Smooth muscle cell (in vitro differentiated cells): ENCODE results near the gene U2SURP. TPM values are rescaled to one million over a fixed set of nuclear protein-coding genes. Genes with fewer than 3 reads are reported as not detected.

ENCODE experiments used
- DNase-seq: peaks from one replicate; lab custom pipeline; 2025; ENCODE audit not compliant: unreplicated experiment; lab: John Stamatoyannopoulos, UW
- H2AFZ ChIP-seq: fragments of 200-600 bp; sonication (generic); 2 replicates; pipeline ENCODE4 v1.6.0; 2016; ENCODE audit warnings: antibody characterized with exemption, low read depth, mild to moderate bottlenecking
- H3F3A ChIP-seq: fragments of 200-600 bp; sonication (generic); 2 replicates; pipeline ENCODE4 v1.6.0; 2017; ENCODE audit warnings: antibody characterized with exemption, low read depth
- H3K27ac ChIP-seq: fragments of 200-600 bp; sonication (generic); 2 replicates; pipeline ENCODE4 v1.5.1; 2016; ENCODE audit warnings: low read depth, mild to moderate bottlenecking
- H3K27me3 ChIP-seq: fragments of 200-600 bp; sonication (generic); 2 replicates; pipeline ENCODE4 v1.6.1; 2016; ENCODE audit warnings: low read depth, mild to moderate bottlenecking
- H3K36me3 ChIP-seq: fragments of 200-600 bp; sonication (generic); 2 replicates; pipeline ENCODE4 v1.5.1; 2016; ENCODE audit warnings: low read depth
- H3K4me1 ChIP-seq: fragments of 200-600 bp; sonication (generic); 2 replicates; pipeline ENCODE4 v1.5.1; 2016; ENCODE audit warnings: low read depth
- H3K4me2 ChIP-seq: fragments of 200-600 bp; sonication (generic); 2 replicates; pipeline ENCODE4 v1.6.0; 2016; ENCODE audit warnings: mild to moderate bottlenecking
- H3K4me3 ChIP-seq: fragments of 200-600 bp; sonication (generic); 2 replicates; pipeline ENCODE4 v1.5.1; 2016; ENCODE audit warnings: mild to moderate bottlenecking
- H3K79me2 ChIP-seq: fragments of 200-600 bp; sonication (generic); 2 replicates; pipeline ENCODE4 v1.6.0; 2016; ENCODE audit warnings: low read depth, mild to moderate bottlenecking
- H3K9ac ChIP-seq: fragments of 200-600 bp; sonication (generic); 2 replicates; pipeline ENCODE4 v1.6.0; 2016; ENCODE audit warnings: low read depth
- H3K9me3 ChIP-seq: fragments of 200-600 bp; sonication (generic); replicated peaks from 2 replicates; pipeline ENCODE4 v1.5.1; 2016; ENCODE audit warnings: low read depth
- H4K20me1 ChIP-seq: fragments of 200-600 bp; sonication (generic); 2 replicates; pipeline ENCODE4 v1.6.0; 2016; ENCODE audit warnings: low read depth
- WGBS: methylation state at CpG from one replicate; pipeline ENCODE4 v1.1.7; 2016; ENCODE audit warnings: low lambda C conversion rate; 5-methylcytosine and 5-hydroxymethylcytosine counted together
- polyA plus RNA-seq: library from polyadenylated mRNA; unstranded; fragments of >200 nt; fragmentation: Nextera tagmentation; extraction: Ambion mirVana; gene quantifications from 2 replicates; pipeline ENCODE4 v1.2.1, GENCODE V29; 2016
- total RNA-seq: library from RNA; depleted of rRNA; stranded (reverse); fragments of >200 nt; gene quantifications from 2 replicates; pipeline ENCODE4 v1.2.3, GENCODE V29; 2014
- TF ChIP-seq, protein P1 (sequence below): fragments of 200-600 bp; sonication (generic); IDR thresholded peaks from 2 replicates; pipeline ENCODE4 v1.5.1; 2017; ENCODE audit warnings: borderline replicate concordance, mild to moderate bottlenecking, antibody characterized with exemption; ENCODE audit not compliant: insufficient read depth, poor library complexity, severe bottlenecking

The U2SURP gene
- total and polyA plus RNA-seq, 2 experiments from 2014 or later: 49.0 to 80.4 TPM

DNA sequence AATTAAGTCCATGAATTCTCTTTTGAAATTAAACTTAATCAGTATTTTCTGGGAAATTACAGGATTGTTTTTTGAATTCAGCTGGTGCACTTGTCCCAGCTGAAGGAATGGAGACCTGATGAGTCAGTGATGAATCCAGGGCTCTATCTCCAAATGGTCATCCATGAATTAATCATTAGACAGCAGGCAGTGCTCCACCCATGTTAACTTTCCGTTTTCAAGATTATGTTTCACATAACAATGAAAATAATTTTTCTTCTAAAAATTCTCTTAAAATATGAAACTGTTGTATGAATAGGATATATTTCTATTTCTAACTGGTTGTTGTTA lies 24.0 kb upstream of the U2SURP start:
- Histone ChIP-seq H3K4me1 (no peaks in the 10 kb centered on the region), H3K9ac (no peak overlapping the region), H3K4me3 (no peak overlapping the region), H3K79me2 (no peaks in the 10 kb centered on the region), H2AFZ (no peak overlapping the region), H3F3A (no peaks in the 10 kb centered on the region), H4K20me1 (no peaks in the 10 kb centered on the region), H3K27me3 (no peaks in the 10 kb centered on the region), H3K4me2 (no peak overlapping the region), H3K9me3 (no peaks in the 10 kb centered on the region), H3K36me3 (no peaks in the 10 kb centered on the region), H3K27ac (no peak overlapping the region)
- no peak for DNase-seq
- WGBS: 84% methylated on average over 1 of the region's 1 CpG
- TF ChIP-seq, protein P1, sequence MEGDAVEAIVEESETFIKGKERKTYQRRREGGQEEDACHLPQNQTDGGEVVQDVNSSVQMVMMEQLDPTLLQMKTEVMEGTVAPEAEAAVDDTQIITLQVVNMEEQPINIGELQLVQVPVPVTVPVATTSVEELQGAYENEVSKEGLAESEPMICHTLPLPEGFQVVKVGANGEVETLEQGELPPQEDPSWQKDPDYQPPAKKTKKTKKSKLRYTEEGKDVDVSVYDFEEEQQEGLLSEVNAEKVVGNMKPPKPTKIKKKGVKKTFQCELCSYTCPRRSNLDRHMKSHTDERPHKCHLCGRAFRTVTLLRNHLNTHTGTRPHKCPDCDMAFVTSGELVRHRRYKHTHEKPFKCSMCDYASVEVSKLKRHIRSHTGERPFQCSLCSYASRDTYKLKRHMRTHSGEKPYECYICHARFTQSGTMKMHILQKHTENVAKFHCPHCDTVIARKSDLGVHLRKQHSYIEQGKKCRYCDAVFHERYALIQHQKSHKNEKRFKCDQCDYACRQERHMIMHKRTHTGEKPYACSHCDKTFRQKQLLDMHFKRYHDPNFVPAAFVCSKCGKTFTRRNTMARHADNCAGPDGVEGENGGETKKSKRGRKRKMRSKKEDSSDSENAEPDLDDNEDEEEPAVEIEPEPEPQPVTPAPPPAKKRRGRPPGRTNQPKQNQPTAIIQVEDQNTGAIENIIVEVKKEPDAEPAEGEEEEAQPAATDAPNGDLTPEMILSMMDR: no peak

DNA sequence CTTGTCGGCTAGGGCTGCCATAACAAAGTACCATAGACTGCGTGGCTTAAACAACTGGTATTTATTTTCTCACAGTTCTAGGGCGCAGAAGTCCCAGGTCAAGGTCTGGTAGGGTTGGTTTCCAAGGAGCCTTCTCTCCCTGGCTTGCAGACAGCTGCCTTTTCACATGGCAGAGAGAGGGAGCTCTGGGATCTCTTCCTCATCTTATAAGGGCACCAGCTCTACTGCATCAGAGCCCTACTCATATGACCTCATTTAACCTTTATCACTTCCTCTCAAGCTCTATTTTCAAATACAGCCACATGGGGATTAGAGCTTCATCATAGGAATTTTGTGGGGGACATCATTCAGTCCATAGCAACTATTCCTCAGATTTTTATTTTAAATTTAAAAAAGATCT lies 20.3 kb upstream of the U2SURP start:
- no peaks in the 10 kb centered on the region for H3F3A ChIP-seq
- H3K27ac ChIP-seq: no peak overlapping the region
- no peaks in the 10 kb centered on the region for H4K20me1 ChIP-seq
- H3K79me2 ChIP-seq: no peaks in the 10 kb centered on the region
- no peaks in the 10 kb centered on the region for H3K27me3 ChIP-seq
- H3K4me1 ChIP-seq: no peaks in the 10 kb centered on the region
- no peak for DNase-seq
- H3K36me3 ChIP-seq: no peaks in the 10 kb centered on the region
- no peak overlapping the region for H3K4me2 ChIP-seq
- WGBS: 76% methylated on average over 3 of the region's 3 CpGs
- H3K9me3 ChIP-seq: no peaks in the 10 kb centered on the region
- no peak overlapping the region for H3K4me3 ChIP-seq
- TF ChIP-seq, protein P1: no peak
- H2AFZ ChIP-seq: no peak overlapping the region
- H3K9ac ChIP-seq: no peak overlapping the region

DNA sequence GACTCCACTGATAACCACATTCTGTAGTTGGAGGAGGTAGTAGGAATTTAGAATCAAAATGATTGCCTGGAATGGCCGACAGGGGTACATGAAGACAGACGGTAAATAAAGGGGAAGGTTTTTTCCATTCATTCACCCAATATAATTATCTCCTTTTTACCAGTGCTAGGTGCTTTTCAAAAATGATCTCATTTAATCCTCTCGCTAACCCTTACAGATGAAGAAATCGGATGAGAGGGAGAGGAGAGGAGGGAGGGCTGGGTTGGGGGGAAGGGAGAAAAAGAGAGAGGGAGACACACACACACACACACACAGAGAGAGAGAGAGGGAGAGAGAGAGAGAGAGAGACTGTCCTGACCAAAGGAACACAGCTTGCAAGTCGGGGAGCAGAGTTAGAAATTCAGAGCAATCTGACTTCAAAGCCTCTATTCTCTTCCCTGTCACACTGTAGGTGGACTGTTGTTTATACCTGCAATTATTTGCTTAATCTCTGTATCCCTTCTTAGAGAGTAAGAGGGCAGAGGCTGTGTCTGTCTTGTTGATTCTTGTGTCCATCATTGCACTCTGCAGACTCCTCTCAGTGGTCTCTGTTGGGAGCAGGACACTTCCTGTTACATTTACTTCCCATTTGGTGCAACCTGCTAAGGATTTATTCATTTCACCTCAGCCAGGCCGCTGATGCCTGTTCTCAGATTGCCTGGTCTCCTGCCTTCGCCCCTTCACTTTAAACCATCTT lies 19.2 kb upstream of the U2SURP start:
- Histone ChIP-seq H3K9ac (no peak overlapping the region), H2AFZ (no peak overlapping the region), H3F3A (no peaks in the 10 kb centered on the region), H3K79me2 (no peaks in the 10 kb centered on the region), H3K27ac (no peak overlapping the region), H3K4me1 (peaks cover 1% of the 10 kb centered on the region), H4K20me1 (no peaks in the 10 kb centered on the region), H3K36me3 (no peaks in the 10 kb centered on the region), H3K9me3 (no peaks in the 10 kb centered on the region), H3K4me2 (no peak overlapping the region), H3K27me3 (no peaks in the 10 kb centered on the region), H3K4me3 (no peak overlapping the region)
- no peak for DNase-seq
- WGBS: 58% methylated on average over 7 of the region's 7 CpGs
- TF ChIP-seq, protein P1: no peak

DNA sequence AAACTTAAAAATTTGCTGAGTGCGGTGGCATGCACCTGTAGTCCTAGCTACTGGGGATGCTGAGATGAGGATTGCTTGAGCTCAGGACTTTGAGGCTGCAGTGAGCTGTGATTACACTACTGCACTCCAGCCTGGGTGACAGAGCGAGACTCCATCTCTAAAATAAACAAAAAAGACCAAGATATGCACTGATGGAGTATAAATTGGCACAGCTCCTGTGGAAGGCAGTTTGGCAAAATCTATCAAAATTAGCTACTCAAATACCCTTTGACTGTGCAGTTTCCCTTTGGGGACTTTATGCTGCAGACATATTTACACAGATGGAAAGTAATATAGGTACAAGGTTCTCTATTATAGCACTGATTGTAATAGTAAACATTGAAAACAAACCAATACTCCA lies 18.1 kb upstream of the U2SURP start:
- no peaks in the 10 kb centered on the region for H3K79me2 ChIP-seq
- no peak overlapping the region for H3K27ac ChIP-seq
- DNase-seq: no peak
- H3K4me2 ChIP-seq: no peak overlapping the region
- no peaks in the 10 kb centered on the region for H4K20me1 ChIP-seq
- H3K4me3 ChIP-seq: no peak overlapping the region
- H3K36me3 ChIP-seq: no peaks in the 10 kb centered on the region
- no peaks in the 10 kb centered on the region for H3F3A ChIP-seq
- no peaks in the 10 kb centered on the region for H3K27me3 ChIP-seq
- H3K4me1 ChIP-seq: peaks cover 8% of the 10 kb centered on the region
- TF ChIP-seq, protein P1: no peak
- no peak overlapping the region for H3K9ac ChIP-seq
- H3K9me3 ChIP-seq: no peaks in the 10 kb centered on the region
- no peak overlapping the region for H2AFZ ChIP-seq
- WGBS: 92% methylated on average over 2 of the region's 2 CpGs
